Lung (tissue), 12 donors: Measurements from ENCODE around the gene GPR108. TPM values are rescaled to one million over a fixed set of nuclear protein-coding genes. Genes with fewer than 3 reads are reported as not detected.

Experiments used
- ATAC-seq: fragments of 200-7000 bp; cut with Tn5 transposase; one replicate; pipeline ENCODE4 v1.9.1; 2020; ENCODE audit warnings: moderate number of reproducible peaks; ENCODE audit not compliant: insufficient read depth, low FRiP score
- DNase-seq, 3 donors: peaks; one replicate each; pipeline ENCODE4 v3.0.0-alpha.2; 2013 to 2017
- H3K27ac ChIP-seq, 2 donors: one replicate each; pipeline ENCODE4 v1.5.1; 2013; ENCODE audit warnings: mild to moderate bottlenecking in 2 of 2, moderate library complexity in 2 of 2, control low read depth in 1 of 2, inconsistent platforms in 1 of 2, low read depth in 1 of 2, low read length in 1 of 2
- H3K27me3 ChIP-seq, 3 donors: one replicate each; pipeline ENCODE4 v1.5.1; 2013; ENCODE audit warnings: low read length in 2 of 3; ENCODE audit not compliant: control insufficient read depth in 3 of 3, insufficient read depth in 3 of 3
- H3K36me3 ChIP-seq, 4 donors: one replicate each; pipeline ENCODE4 v1.5.1; 2013; ENCODE audit warnings: low read length in 4 of 4, mild to moderate bottlenecking in 1 of 4, moderate library complexity in 1 of 4; ENCODE audit not compliant: control insufficient read depth in 4 of 4, insufficient read depth in 4 of 4
- H3K4me1 ChIP-seq, 5 donors: one replicate each; pipeline ENCODE4 v1.5.1; 2013; ENCODE audit warnings: low read length in 5 of 5, mild to moderate bottlenecking in 2 of 5, moderate library complexity in 1 of 5; ENCODE audit not compliant: control insufficient read depth in 5 of 5, insufficient read depth in 5 of 5
- H3K4me3 ChIP-seq: one replicate; pipeline ENCODE4 v1.5.1; 2013; ENCODE audit warnings: mild to moderate bottlenecking, control low read depth, moderate library complexity
- H3K9ac ChIP-seq, 2 donors: one replicate each; pipeline ENCODE4 v1.5.1; 2013; ENCODE audit warnings: low read length in 2 of 2, control low read depth in 1 of 2; ENCODE audit not compliant: insufficient read depth in 1 of 2
- H3K9me3 ChIP-seq, 4 donors: one replicate each; pipeline ENCODE4 v1.5.1; 2013; ENCODE audit warnings: low read length in 3 of 4, mild to moderate bottlenecking in 1 of 4, moderate library complexity in 1 of 4; ENCODE audit not compliant: control insufficient read depth in 4 of 4, insufficient read depth in 3 of 4
- WGBS, 2 donors: extraction: QIAGEN DNeasy Blood & Tissue Kit; methylation state at CpG; one replicate each; pipeline ENCODE4 v1.1.7; 2013; 5-methylcytosine and 5-hydroxymethylcytosine counted together
- polyA plus RNA-seq, 2 donors: library from polyadenylated mRNA; stranded (reverse); fragments of 200-250 nt; gene quantifications; one replicate each; pipeline ENCODE4 v1.2.1, GENCODE V29; 2013
- total RNA-seq, 2 donors: library from RNA; depleted of rRNA in 1 of 2; stranded (reverse); fragments of >200 nt in 1 of 2; gene quantifications; one replicate each; pipeline ENCODE4 v1.2.1, GENCODE V29; 2014 to 2021
- TF ChIP-seq, protein P1 (sequence below): IDR thresholded peaks from 2 replicates; pipeline ENCODE4 v1.5.1; 2012; ENCODE audit warnings: mild to moderate bottlenecking; ENCODE audit errors: control extremely low read depth, extremely low read depth
- donor health status: control.
- donor health status: control.
- donor health status: Bipolar disorder and iron deficiency.
- donor health status: healthy.
- donor health status: DM: yes; HTN: yes; CAD: no.

The GPR108 gene
- total and polyA plus RNA-seq, 4 donors, result 33.5 to 98.0 (median 93.5) TPM

DNA sequence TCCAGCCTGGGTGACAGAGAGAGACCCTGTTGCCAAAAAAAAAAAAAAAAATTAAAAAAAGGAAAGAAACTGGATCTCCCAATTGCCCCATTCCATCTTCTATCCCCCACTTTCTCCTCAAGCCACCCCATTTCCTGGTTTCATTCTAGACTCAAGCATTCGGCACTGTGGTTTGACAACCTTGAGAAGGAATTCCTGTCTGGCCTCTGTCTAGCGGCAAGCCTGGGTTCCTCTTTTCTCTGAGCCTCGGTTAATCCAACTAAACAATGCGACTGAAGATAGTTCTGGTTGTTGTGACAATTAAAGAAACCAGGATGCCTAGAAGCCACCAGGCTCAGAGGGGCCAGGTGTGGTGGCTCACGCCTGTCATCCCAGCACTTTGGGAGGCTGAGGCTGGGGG, 13.6 kb downstream of the GPR108 start:
- Histone ChIP-seq H3K4me3 (no peak overlapping the region), H3K4me1 (peaks cover 0 to 14% (median 3%) of the 10 kb centered on the region in 5 donors), H3K36me3 (no peaks in the 10 kb centered on the region), H3K9me3 (no peaks in the 10 kb centered on the region), H3K27ac (peak overlapping the region in 1 of 2 donors; percentile 62), H3K9ac (no peak overlapping the region), H3K27me3 (no peaks in the 10 kb centered on the region)
- 19 to 41% methylated on average over 5 of the region's 5 CpGs for WGBS, 2 donors
- DNase-seq (peak in 1 of 3 donors; percentile 35), ATAC-seq (no peak)
- TF ChIP-seq, protein P1, sequence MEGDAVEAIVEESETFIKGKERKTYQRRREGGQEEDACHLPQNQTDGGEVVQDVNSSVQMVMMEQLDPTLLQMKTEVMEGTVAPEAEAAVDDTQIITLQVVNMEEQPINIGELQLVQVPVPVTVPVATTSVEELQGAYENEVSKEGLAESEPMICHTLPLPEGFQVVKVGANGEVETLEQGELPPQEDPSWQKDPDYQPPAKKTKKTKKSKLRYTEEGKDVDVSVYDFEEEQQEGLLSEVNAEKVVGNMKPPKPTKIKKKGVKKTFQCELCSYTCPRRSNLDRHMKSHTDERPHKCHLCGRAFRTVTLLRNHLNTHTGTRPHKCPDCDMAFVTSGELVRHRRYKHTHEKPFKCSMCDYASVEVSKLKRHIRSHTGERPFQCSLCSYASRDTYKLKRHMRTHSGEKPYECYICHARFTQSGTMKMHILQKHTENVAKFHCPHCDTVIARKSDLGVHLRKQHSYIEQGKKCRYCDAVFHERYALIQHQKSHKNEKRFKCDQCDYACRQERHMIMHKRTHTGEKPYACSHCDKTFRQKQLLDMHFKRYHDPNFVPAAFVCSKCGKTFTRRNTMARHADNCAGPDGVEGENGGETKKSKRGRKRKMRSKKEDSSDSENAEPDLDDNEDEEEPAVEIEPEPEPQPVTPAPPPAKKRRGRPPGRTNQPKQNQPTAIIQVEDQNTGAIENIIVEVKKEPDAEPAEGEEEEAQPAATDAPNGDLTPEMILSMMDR, result no peak

DNA sequence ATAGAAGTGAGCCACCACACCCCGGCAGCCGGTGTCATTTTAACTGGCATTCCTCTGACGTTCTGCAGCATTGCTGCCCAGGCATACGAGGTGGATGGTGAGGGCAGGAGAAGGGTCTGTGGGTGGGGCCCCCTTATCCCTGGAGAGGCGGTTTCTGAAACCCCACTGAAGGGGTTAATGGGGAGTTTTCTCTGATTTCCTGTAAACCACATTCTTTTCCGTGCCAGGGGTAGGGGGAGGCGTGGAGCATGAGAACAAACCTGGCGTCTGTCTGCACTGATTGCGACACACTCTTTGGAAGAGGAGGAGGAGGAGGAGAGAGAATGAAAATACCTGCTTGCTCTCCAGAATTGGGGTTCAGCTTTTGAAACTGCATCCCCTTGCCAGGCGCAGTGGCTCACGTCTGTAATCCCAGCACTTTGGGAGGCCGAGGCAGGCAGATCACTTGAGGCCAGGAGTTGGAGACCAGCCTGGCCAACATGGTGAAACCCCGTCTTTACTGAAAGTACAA, 14.2 kb downstream of the GPR108 start:
- peak; percentile 69 to 90 (median 78) for DNase-seq
- no peak for ATAC-seq
- H3K36me3 ChIP-seq, result no peaks in the 10 kb centered on the region
- H3K9me3 ChIP-seq, result no peaks in the 10 kb centered on the region
- no peak overlapping the region for H3K4me3 ChIP-seq
- 20 to 21% methylated on average over 13 of the region's 13 CpGs for WGBS, 2 donors
- H3K27ac ChIP-seq, result peak overlapping the region in 1 of 2 donors; percentile 4
- H3K9ac ChIP-seq, result no peak overlapping the region
- H3K27me3 ChIP-seq, result no peaks in the 10 kb centered on the region
- TF ChIP-seq, protein P1, result no peak
- H3K4me1 ChIP-seq, result peaks cover 0 to 11% (median 3%) of the 10 kb centered on the region in 5 donors

DNA sequence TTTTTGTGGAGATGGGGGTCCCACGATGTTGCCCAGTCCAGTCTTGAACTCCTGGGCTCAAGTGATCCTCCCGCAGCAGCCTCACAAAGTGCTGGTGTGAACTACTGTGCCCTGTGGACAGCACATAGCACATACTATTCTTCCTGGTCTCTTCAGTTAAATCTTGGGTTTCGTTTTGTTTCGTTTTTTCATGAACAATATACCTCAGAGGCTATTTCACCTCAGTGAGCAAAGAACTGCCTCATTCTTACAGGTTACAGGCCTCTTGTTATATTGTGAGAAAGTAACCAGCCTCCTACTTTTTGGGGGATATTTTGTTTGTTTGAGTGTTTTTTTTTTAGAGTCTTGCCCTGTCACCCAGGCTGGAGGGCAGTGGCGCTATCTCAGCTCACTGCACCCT, 15.6 kb downstream of the GPR108 start:
- no peak overlapping the region for H3K9ac ChIP-seq
- peaks cover 0 to 11% (median 6%) of the 10 kb centered on the region in 5 donors for H3K4me1 ChIP-seq

More for the DNA sequence above, 15.6 kb downstream of the GPR108 start:
- Histone ChIP-seq H3K36me3 (peaks cover 0 to 6% (median 0%) of the 10 kb centered on the region in 4 donors), H3K4me3 (no peak overlapping the region), H3K27me3 (no peaks in the 10 kb centered on the region), H3K9me3 (peaks cover 0 to 2% (median 0%) of the 10 kb centered on the region in 4 donors), H3K27ac (peak overlapping the region in 1 of 2 donors; percentile 71)
- TF ChIP-seq, protein P1, result no peak
- WGBS, 2 donors, result 48 to 52% methylated on average over 5 of the region's 5 CpGs
- DNase-seq (no peak), ATAC-seq (no peak)
